Fibroblast of skin of left quadriceps (primary cell): Measurements from ENCODE around the gene COL20A1.

Experiments used
- DNase-seq, 2 experiments: peaks; one replicate each; pipeline ENCODE4 v3.0.0-alpha.2; 2013; ENCODE audit warnings: low read depth in 2 of 2

Gene COL20A1

GRCh38 chr20:63277466-63278272 lies 15.3 kb upstream of the COL20A1 start:
- no peak for DNase-seq

DNA sequence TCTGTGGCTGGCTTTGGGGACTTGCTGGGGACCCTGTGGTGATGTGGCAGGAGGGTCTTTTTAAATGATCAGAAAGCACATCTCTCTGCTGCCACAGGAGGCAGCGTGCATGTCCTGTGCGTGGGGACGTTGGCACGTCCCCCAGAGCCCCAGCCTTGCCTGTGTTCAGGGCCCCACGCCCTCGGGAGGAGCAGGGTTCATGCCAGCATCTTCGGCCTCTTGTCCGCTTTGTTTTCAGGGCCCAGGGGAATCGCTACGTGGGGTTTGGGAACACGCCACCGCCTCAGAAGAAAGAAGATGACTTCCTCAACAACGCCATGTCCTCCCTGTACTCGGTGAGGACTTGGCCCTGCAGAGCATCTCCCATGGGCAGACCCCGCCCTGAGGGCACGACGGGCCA lies 14.3 kb upstream of the COL20A1 start:
- DNase-seq: no peak

GRCh38 chr20:63279931-63280330 lies 13.1 kb upstream of the COL20A1 start:
- DNase-seq: no peak

GRCh38 chr20:63280371-63280770 lies 12.6 kb upstream of the COL20A1 start:
- no peak for DNase-seq

- no peak for DNase-seq
These were observed 11.9 kb upstream of the COL20A1 start for GRCh38 chr20:63280929-63281545.

DNA sequence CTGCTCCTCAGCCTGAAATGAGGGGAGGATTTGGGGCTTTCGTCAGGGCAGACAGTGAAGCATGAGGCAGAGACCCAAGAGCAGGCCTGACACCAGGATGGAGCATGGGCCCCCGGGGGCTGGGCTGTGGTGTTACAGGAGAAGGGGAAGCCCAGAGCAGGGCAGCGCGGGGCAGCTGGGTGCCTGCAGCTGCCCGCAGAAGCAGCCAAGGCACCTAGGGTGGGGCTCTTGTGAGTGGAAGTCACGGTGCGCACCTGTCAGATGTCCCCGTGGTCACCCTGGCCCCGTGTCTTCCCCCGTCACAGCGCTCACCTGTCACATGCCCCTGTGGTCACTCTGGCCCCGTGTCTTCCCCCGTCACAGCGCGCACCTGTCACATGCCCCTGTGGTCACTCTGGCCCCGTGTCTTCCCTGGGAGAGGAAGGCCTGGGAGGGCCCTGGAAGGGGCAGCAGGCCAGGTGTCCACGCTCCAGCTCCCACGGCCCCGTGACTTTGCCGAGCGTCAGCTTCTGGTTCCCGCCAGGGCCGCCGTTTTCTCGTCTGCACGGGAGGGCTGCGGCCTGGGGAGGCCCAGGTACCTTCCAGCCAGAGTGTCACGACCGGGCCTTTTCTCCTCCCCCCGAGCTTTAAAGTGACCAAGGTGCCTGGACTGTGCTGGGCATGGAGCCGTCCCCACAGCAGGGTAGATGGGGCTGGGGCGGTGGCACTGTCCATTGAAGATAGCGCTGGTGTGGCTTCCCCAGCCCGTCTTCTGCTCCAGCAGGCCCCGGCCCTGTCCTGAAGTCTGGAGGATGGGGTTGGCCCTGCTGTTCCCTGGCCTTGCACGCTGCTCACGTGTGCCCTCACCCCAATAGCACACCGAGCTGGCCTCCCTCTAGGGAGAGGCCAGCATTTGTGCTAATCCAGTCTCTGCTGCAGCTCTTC lies 11.0 kb upstream of the COL20A1 start:
- DNase-seq: no peak

DNA sequence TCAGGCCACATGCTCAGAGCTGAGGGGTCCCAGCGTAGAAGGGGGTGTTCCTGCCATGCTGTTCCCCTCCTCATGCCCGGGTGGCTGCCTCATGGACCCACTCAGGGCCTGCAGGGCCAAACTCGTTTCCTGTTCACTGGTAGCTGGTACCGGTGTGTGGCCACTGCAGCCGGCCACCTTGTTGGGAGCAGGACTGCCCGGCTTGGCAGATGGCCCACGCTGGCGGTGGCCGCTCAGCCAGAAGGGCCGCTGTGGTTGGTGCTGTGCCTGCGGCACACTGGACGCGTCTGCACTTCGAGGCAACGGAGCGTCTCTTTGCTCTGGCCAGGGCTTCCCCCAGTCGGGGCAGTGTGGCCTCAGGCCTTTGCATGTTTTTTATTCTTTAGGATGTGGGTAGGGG lies 10.0 kb upstream of the COL20A1 start:
- no peak for DNase-seq

GRCh38 chr20:63283397-63284082 lies 9.4 kb upstream of the COL20A1 start:
- no peak for DNase-seq

- DNase-seq: no peak
These were observed 8.9 kb upstream of the COL20A1 start for GRCh38 chr20:63284083-63284440.

DNA sequence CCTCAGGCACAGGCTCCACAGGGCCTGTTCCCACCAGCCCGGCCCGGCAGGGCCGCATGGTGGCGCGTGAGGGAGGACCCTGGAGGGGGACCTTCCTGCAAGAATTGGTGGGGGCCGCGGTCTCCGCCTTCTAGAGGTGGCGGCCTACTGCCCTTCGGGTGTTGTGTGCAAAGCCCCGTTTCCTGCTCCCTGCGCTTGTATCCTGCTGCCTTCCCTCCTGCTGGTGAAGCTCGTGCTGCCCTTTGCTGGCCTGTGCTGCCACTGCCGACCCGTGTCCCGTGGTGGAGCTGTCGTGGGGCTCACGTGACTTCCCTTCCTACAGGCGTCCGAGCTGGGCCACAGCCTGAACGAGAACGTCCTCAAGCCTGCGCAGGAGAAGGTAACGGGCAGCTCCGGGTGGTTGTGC lies 8.4 kb upstream of the COL20A1 start:
- DNase-seq: no peak

DNA sequence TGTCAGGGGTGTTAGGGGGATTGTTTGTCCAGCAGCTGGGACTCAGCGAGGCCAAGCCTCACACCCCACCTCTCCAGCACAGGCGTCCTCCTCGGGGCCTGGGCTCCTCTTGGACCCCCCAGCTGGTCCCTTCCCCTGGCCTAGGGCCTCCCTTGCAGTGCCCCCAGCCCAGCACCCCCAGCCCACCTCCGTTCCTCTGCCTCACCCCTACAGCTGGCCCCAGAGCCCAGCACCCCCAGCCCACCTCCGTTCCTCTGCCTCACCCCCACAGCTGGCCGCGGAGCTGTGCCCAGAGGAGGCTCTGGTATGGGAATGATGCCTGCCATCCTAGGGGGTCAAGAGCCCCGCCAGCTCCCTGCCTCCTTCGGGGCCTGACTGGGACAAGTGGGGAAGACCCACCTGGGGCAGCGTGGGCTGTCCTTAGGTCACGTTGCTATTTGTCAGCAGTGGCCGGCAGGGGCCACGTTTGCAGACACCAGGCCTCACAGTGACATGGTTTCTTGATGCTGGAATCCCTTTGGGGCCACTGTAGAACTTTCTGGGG lies 7.9 kb upstream of the COL20A1 start:
- DNase-seq: no peak

DNA sequence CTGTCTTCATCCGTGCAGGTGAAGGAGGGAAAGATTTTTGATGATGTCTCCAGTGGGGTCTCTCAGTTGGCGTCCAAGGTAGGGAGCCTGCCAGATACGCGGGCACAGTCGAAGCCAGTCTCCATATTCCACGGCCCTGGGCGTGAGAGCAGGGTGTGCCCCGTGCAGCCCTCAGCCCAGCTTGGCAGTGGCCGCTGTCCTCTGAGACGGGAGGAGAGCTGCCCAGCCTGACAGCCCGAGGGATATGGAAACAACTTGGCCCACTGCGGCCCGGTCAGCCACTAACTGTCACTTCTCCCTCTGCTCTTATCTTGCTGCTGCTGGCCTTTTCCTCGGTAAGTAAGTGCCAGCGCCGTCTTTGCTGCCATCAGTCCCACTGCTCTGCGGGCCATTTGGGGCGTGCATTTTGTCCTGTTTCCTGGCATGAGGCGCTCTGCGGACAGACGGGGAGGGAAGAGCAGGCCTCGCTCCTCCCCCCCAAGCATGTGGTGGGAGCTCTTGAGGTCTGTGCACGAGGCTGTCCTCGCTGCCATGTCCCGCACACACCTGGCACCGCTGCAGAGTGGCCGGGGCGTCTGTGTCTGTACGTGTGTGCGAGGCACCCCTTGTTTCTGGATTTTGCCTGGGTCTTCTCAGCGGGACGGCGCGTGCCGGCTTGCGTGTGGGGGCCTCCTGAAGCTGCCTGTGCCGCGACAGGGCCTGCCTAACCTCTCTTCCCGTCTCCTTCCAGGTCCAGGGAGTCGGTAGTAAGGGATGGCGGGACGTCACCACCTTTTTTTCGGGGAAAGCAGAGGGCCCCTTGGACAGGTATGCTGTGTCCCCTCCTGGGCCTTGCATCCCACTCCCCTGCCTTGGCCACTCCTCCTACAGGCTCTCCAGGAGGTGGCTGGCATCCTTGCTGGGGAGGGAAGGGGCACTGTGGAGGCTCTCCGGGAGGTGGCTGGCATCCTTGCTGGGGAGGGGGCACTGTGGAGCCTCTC lies 7.1 kb upstream of the COL20A1 start:
- DNase-seq: no peak

DNA sequence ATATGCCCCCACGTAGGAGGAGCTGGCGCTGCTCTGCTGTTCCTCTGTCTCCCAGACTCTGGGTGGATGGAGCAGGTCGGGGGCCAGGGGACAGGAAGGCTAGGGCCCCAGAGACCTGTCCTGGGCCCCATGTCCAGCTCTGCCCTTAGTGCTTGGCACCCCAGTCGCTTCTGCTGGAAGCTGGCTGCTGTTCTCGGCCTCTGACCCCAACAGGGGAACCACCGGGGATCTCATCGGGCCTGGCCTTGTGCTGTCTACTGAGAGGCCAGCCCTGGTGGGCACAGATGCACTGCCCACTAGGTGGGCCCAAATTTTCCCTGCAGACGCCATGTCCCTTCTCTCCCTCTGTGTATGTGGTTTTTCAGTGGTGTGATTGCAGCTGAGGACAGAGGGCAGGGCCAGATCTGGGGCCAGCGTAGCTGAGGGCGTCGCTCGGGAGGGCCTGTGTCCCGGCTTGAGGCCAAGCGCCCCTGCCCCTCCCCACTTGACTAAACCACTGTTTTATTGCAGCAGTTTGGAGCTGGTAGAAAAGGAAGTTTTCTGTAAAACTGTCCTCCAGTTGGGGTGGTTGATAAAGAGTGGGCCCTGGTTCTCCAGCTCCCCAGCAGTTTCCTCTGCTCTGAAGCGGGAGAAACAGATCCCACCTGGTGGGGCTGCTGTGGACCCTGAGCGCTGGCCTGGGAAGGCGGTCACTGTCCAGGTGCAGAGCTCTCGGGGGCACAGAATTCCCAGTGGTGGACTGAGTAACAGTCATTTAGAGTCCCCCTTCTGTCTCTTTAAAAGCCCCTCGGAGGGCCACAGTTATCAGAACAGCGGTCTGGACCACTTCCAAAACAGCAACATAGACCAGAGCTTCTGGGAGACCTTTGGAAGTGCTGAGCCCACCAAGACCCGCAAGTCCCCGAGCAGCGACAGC lies 5.9 kb upstream of the COL20A1 start:
- no peak for DNase-seq

- DNase-seq: no peak
These were observed 5.0 kb upstream of the COL20A1 start for GRCh38 chr20:63287697-63288580.

DNA sequence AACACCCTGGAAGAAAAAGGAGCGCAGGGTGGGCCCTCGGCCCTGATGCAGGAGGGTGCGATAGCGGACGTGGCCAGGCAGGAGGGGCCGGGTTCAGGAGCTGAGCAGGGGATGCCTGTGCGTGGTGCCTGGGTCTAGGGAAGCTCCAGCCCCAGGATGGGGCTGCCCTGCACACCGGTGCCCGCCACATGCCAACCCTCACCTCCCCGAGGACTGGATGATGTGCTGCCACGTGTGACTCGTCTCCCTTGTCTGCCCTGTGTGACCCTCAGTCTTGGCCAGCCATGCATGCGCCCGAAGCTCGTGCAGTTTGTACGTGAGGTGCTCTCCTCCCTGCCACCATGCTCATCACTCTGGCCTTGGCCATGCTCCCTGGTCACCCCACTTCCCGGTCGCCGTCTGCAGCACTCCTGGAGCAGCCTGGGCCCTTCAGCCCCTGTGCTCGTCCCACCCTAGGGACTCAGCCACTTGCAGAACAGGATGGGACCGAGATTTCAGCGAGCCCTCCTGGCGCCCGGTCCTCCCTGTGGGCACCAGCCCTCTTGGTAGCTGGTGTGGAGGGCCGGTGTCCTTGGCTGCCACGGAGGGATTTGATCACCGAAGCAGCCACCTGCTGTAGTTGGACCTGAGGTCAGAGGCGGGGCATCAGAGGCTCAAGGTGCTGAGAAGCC lies 4.3 kb upstream of the COL20A1 start:
- DNase-seq: no peak

GRCh38 chr20:63289311-63290135 lies 3.5 kb upstream of the COL20A1 start:
- DNase-seq: no peak

GRCh38 chr20:63290136-63290676 lies 2.8 kb upstream of the COL20A1 start:
- DNase-seq: no peak
